Activated CD8-positive, alpha-beta memory T cell treated with anti-CD3 and anti-CD28 coated beads for 4 hours (primary cell): ENCODE data around the gene TAGLN2.

Experiments
- DNase-seq, 2 donors: peaks; one replicate each; pipeline ENCODE4 v3.0.0-alpha.2; 2020; ENCODE audit warnings: low read depth in 2 of 2

The TAGLN2 gene

GRCh38 chr1:159949123-159949522 is 23.8 kb upstream of the TAGLN2 start:
- DNase-seq = no peak

GRCh38 chr1:159947942-159948341 is 22.6 kb upstream of the TAGLN2 start:
- no peak for DNase-seq

- no peak for DNase-seq
Measured at GRCh38 chr1:159946242-159947187, 21.2 kb upstream of the TAGLN2 start.

GRCh38 chr1:159945483-159946241 is 20.4 kb upstream of the TAGLN2 start, which contains the start of gene IGSF9:
Gene IGSF9 (minus strand): TSS chr1:159945613. CDS start chr1:159943454, 2,159 bp downstream.
- peak; percentile 61 to 71 for DNase-seq

GRCh38 chr1:159944623-159945455 is 19.5 kb upstream of the TAGLN2 start:
- no peak for DNase-seq

- DNase-seq = no peak
Measured at GRCh38 chr1:159943908-159944622, 18.8 kb upstream of the TAGLN2 start.

GRCh38 chr1:159943278-159943640 is 18.0 kb upstream of the TAGLN2 start:
- no peak for DNase-seq

- DNase-seq = no peak
Measured at GRCh38 chr1:159942632-159943277, 17.4 kb upstream of the TAGLN2 start.

GRCh38 chr1:159941591-159942560 is 16.6 kb upstream of the TAGLN2 start:
- DNase-seq = no peak

GRCh38 chr1:159941141-159941540 is 15.8 kb upstream of the TAGLN2 start:
- DNase-seq = no peak

GRCh38 chr1:159940006-159940620 is 14.8 kb upstream of the TAGLN2 start:
- DNase-seq = no peak

- no peak for DNase-seq
Measured at GRCh38 chr1:159939678-159940002, 14.3 kb upstream of the TAGLN2 start.

- DNase-seq = no peak
Measured at GRCh38 chr1:159938905-159939677, 13.8 kb upstream of the TAGLN2 start.

GRCh38 chr1:159938211-159938852 is 13.0 kb upstream of the TAGLN2 start:
- no peak for DNase-seq

- DNase-seq = no peak
Measured at GRCh38 chr1:159937054-159937750, 11.9 kb upstream of the TAGLN2 start.

- DNase-seq = peak; percentile 53 to 68
Measured at GRCh38 chr1:159936273-159936904, 11.1 kb upstream of the TAGLN2 start.
